Measurements from ENCODE around the gene ITGA1.

- TF ChIP-seq ARNTL (CRISPR knock-in tag; IDR thresholded peaks at IDR 0.05; ENCODE audit: borderline replicate concordance, low read depth) (no peak), ISL1 (CRISPR knock-in tag; IDR thresholded peaks at IDR 0.05) (no peak), CREB5 (CRISPR knock-in tag; IDR thresholded peaks at IDR 0.05; ENCODE audit: low read depth) (no peak), ZFP30 (CRISPR knock-in tag; IDR thresholded peaks at IDR 0.05) (no peak), RARB (CRISPR knock-in tag; IDR thresholded peaks at IDR 0.05) (no peak), ZNF8 (CRISPR knock-in tag; IDR thresholded peaks at IDR 0.05) (no peak)
- TF ChIP-seq, protein P1, sequence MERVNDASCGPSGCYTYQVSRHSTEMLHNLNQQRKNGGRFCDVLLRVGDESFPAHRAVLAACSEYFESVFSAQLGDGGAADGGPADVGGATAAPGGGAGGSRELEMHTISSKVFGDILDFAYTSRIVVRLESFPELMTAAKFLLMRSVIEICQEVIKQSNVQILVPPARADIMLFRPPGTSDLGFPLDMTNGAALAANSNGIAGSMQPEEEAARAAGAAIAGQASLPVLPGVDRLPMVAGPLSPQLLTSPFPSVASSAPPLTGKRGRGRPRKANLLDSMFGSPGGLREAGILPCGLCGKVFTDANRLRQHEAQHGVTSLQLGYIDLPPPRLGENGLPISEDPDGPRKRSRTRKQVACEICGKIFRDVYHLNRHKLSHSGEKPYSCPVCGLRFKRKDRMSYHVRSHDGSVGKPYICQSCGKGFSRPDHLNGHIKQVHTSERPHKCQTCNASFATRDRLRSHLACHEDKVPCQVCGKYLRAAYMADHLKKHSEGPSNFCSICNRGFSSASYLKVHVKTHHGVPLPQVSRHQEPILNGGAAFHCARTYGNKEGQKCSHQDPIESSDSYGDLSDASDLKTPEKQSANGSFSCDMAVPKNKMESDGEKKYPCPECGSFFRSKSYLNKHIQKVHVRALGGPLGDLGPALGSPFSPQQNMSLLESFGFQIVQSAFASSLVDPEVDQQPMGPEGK (CRISPR knock-in tag; IDR thresholded peaks at IDR 0.05; ENCODE audit: borderline replicate concordance), result no peak
- TF ChIP-seq, protein P2, sequence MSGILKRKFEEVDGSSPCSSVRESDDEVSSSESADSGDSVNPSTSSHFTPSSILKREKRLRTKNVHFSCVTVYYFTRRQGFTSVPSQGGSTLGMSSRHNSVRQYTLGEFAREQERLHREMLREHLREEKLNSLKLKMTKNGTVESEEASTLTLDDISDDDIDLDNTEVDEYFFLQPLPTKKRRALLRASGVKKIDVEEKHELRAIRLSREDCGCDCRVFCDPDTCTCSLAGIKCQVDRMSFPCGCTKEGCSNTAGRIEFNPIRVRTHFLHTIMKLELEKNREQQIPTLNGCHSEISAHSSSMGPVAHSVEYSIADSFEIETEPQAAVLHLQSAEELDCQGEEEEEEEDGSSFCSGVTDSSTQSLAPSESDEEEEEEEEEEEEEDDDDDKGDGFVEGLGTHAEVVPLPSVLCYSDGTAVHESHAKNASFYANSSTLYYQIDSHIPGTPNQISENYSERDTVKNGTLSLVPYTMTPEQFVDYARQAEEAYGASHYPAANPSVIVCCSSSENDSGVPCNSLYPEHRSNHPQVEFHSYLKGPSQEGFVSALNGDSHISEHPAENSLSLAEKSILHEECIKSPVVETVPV (CRISPR knock-in tag; IDR thresholded peaks at IDR 0.05), result no peak
Measured at GRCh38 chr5:52995914-52996313, 208.2 kb downstream of the ITGA1 start.

Data from SK-N-SH treated with all-trans-retinoic acid at 6 μM for 48 hours (cell line).